ENCODE data around the gene ARHGAP23.

ARHGAP23 gene

DNA sequence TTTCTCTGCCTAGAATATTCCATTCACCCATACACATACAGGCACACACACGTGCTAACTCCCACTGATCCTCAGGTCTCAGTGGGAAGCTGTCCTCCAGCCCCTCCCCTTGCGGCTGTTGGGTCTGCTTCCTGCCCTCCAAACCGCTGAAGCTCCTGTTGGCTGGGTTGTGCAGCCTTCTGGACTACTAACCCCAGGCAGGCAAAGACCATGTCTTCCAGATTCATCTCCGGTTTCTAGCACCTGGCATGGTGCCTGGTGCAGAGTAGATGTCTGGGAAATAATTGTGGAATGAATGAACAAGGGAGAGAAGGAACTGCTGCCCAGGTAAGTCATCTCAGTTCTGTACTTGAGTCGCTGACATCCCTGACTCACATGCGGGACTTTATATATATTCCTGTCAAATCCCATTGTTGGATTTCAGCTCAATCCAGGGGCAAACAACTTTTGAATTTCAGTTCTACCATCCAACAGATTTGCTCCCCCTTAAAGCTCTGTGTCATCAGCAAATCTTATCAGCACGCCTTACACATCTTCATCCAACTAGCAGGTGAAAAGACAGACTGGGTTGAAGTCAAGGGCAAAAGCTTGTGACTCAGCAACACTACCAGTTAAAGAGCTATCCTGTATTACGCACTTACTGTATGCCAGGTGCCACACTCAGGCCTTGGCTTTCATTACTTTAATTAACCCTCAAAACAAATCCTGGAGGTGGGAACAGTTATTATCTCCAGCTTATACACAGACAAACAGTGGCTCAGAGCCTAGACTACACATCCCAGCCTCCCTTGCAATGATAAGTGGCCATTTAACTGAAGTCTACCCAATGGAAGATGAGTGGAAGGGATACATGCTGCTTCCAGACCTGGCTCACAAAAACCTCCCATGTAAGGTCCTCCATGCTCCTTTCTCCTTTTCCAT, 126.4 kb downstream of the ARHGAP23 start:
- no peak for DNase-seq

DNA sequence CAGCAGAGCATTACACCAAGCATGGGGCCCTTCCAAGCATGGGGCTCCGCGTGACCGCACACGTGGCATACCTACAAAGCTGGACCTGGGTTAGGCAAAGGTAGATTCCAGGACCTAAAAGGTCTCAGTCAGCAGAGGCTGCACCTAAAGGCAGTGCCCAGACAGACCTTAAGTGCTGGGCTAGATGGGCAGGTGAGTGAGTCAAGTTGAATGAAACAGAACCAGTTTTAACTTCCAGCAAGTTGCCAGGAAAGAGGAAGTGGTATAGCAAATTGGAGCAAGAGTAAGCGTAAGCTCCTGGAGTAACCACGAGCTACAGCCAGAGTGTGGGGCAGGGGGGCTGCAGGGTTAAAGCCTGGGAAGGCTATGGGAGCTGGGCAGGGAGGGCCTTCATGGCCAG, 128.0 kb downstream of the ARHGAP23 start:
- DNase-seq, result no peak

DNA sequence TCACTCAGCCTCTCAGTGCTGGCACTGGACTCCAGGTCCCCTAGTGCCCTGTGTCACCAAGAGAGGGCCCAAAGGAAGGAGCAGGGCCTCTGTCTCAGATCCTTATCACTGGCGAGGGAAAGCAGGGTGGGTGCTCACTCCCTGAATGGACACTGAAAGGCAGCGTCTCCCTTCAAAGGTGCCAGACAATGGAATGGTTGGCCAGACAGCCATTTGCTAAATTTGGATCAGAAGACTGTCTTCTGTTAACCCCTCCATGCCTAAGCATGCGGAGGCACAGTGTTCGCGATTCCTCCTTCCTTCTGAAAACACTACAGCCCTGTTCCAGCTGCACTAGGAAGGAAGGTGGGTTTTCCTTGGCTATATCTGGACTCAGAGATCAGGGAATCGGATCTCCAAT, 129.1 kb downstream of the ARHGAP23 start:
- DNase-seq, result no peak

DNA sequence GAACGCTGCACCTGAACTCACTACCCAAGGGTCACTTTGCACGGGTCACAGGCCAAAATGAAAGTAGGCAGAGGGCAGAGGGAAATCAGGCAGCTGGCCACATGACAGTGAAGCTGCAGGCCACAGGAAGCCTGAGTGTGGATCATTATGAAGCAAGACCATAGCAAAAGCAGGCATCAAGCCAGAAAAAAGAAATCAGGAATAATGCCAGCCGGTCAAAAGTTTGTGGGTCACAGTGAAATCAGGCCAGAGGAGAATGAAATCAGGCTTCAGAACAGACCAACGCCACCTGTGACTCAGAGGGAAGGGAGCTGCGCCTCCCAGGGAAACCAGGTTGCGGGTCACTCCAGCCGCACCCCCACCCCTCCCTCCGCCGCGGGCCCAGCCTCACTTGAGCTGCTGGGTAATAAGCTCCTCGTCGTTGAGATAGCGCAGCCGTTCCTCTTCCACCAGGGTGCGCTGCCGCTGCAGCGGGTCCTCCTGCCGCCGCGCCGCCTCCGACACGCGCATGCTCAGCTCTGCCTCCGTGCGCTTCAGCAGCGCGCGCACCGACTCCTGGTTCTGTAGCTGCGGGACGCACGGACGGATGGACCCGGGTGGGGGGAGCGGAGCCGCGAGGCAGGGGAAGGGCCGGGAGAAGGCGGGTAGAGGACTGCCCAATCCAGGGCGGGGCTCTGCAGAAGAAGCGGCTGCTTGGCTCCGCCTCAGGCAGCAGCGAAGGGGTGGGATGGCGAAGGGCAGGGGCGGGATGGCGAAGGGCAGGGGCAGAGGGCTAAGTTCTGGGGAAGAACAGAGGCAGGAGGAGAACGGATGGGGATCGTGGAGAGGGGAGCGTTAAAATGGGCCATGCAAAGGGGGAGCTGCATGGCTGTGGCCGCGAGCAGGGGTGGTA, 129.8 kb downstream of the ARHGAP23 start:
- DNase-seq, result peak; percentile 86

DNA sequence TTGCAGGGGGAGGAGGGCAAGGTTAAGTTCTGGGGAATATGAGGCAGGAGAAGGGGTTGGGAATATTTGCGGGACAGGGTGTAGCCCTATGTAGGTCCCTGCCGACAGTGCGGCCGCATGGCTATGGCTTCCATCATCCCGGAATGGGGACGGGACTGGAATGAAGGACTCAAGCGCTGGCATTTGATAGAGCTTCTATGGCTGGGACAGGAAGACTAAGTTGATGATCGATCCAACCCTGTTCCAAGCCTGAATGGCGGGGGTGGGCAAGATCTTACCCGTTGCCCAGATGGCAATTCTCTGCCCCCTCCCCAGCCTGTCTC, 130.4 kb downstream of the ARHGAP23 start:
- DNase-seq, result peak; percentile 6

DNA sequence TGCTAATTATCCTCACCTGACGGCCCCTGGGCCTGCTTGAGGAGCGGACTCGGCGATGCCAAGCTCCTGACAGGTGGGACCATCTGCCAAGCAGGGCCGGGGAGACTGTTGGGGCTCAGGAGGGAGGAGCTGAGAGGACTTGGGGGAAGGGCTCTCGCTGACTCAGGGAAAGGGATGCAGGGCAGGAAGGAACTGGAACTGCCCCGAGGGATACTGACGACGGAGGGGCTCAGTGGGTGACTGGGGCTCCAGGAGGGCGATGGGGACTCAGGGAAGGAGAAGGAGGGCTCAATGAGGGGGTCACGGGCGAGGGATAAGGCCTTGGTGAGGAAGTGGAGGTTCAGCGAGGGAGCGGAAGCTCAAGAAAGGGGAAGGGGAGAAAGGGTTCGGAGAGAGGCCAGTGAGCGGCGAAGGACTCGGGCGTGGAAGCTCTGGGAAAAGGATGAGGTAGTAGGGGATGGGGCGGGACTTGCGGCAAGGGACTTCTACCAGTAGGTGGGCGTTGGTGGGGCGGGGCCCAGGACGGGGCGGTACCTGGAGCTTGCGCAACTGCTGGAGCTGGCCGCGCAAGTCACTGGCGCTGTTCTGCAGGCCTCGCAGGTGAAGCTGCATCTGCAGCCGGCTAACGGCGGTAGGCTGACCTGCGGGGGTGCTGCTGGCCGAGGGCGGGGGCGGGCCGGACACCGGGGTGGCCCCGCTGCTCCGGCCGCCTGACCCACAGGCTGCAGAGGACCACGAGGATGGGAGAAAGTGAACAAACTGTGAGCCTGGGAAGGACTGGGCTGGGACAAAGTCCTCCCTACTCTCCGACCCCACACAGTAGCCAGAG, 131.0 kb downstream of the ARHGAP23 start:
- peak; percentile 82 for DNase-seq

DNA sequence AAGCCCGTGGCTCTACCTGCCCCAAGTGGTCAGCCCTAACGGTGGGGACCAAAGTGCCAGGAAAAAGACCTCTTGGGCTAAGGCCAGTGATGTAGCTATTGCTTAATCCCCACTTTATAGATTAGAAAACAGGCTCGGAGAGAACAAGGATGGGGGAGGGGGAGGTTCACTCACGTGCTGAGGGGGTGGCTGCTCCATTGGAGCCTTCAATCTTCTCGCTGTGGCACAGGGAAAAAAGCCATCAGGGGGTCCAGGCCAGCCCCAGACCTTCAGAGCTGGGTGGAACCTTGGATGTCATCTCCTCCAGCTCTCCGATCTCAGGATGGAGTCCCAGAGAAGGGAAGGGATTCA, 131.6 kb downstream of the ARHGAP23 start:
- DNase-seq, result no peak

DNA sequence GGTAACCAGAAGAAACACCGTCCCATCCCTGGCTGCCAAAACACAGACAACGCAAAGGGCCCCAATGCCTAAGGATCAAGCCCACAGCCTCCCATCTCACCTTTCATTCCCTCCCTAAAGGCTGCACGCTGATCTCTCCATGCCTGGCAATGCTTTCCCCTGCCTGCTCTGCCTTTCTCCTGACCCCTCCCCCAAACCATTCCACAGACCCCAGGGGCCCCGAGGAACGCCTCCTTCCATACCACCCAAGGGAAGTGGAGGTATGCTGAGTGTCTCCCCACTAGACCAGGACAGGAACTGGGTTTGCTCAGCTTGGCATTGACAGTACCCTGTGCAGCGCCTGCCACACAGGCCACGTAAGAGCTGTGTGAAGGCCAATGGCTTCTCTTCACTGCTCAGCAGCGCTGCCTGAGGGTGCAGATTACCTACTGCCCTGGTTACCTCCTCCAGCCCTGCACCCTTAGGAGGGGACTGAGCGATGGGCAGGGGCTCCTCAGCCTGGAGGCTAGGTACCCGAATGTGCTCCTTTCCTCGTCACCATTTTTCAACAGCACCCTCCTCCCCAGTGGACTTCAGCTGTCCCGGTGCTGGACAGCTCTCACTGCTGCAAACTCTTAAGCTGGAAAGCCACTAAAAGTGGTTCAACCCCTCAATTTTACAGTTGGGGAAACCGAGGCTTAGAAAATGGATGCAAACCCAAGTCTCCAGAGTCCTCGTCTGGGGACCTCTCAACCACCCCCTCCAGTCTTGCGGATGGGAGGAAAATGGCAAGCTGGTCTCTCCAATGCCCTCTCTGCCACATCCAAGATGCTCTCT, 132.4 kb downstream of the ARHGAP23 start:
- no peak for DNase-seq

DNA sequence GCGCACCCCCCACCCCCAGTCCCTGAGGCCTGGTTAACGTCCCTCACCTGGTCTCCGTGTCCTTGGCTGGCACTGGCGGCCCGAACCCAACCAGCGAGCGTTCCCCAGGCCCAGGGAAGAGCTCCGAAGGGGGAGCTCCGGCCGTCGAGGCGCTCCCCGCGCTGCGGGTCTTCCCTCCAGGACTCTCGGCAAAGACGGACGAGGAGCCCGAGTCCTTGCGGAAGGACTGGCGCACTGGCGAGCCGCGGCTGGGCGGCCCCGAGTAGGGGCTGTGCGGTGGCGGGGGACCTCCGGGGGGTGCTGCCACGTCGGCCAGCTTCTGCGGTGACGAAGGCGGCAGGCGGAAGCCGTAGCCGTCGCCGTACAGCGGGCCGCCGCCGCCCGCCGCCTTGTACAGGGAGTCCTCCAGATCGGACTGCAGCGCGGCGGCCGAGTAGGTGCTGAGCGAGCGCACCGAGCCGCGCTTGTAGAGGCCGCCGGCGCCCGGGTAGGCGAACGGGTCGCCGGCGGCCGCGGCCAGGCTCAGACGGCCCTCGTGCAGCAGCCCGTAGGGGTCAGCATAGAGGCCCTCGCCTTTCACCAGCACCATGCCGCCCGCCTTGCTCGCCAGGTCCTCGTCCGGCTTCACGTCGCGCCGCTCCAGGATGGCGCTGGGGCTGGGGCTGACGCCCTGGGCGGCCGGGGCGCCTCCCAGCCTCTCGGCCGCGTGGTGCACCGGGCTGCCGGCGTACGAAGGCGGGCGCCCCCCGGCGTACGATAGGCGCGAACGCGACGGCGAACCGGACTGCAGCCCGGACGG, 133.4 kb downstream of the ARHGAP23 start:
- no peak for DNase-seq

Data from CD4-positive, alpha-beta T cell treated with Interleukin-4 for 4 hours (primary cell).